ELR (cell line): ENCODE measurements around the gene MITF.
A peak's percentile ranks its signal among the peaks of the same experiment; 100 is the strongest.

Source experiments
- DNase-seq: peaks from one replicate; pipeline ENCODE4 v3.0.0-alpha.2; 2015; ENCODE audit warnings: low read depth

The MITF gene

DNA sequence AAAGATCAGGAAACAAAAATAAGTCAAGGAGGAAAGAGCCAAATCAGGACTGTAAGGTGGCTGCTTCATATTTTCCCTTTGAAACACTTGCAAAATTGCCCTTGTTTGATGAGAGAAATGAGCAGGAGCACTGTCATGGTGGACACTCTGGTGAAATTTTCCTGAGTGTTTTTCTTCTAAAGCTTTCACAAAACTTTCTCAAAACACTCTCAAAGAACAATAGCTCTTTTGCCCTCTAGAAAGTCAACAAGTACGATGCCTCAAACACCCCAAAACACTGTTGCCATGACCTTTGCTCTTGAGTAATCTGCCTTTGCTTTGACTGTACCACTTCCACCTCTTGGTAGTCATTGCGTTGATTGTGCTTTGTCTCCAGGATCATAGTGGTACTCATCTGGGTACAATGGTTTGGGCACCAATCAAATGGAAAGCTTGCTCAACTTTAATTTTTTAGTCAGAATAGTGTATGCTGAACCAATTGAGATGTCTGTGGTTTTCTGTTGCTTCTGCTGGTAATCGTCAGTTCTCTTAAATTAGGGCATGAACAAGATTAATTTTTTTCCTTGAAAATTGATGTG, 13.2 kb upstream of the MITF start:
- no peak for DNase-seq

DNA sequence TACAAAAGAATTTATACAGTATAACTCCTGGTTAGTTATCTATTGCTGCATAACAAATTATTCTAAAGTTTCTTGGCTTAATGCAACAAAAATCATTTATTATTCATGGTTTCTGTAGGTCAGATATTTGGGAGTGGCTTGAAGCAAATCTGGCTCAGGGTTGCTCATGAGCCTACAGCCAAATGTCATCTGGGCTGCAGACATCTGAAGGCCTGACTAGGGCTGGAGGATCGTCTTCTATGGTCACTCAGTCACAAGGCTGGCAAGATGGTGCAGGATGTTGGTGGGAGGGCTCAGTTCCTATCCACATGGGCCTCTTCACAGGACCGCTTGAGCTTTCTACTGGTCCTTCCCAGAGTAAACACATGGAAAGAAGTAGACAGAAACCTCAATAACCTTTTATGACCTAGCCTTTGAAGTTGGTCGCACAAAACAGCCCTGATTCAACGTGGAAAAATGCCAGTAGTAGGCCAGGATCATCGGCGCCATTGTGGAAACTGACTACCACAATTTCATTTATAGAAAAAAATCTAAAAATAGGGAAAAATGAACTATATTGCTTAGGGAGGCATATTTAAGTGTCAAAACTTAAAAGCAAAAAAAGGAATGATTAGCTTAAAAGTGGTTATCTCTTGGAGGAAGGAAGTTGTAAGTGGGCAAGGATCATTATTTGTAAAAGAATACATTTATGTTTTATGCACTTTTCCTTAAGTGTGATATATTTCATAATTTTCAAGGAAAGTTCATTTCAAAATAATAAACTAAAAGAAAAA, 9.9 kb upstream of the MITF start:
- DNase-seq: no peak

DNA sequence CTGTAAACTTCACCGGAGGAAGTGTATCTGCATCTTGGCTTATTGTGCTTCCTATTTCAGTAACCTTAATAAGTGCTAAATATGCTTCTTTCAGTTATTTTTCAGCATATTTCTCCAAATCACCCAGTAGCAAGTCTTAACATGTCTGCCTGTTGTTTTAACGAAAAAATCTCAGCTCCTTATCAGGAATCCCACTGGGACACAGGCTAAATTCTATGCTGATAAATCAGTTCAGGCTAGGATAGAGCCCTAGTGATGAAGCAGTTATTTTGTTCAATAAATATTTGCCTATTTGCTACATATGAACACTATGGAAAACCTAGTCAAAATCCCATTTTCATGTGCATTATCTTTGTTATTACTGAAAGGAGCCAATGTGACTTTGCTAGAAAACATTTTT, 8.2 kb upstream of the MITF start:
- DNase-seq: no peak

DNA sequence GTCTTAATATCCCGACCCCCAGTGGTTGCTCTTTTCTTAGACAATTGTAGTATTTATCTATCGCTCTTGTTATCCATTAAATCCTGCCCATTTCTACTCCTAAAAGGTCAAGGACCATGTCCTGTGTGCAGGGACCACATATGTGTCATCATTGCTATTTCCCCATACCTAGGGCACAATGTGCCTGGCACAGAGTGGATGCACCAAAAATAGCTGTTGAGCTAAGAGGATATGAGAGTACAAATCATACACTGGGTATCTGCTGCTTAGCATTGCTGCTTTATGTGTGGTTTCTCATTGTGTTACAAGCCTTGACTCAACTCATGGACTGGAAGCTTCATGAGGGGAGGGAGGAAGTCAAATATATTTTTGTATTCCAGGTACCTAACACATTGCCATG, 3.4 kb upstream of the MITF start:
- DNase-seq: no peak

DNA sequence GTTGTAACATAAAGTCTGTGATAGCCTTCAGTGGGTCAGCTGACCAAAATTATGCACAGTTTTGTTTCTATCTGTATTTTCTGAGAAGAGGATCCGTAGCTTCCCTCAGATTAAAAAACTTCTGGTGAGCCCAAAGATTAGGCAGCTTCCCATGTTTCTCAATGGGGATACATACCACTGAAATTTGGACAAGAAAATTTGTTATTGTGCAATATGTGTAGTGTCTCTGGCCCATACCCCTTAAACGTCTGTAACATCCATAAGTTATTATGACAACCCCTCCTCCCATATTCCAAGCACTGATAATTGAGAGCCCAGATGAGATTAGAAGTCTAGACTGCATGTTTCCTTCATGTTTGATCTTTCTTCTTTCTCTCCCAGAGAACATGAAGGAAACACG, 1.9 kb upstream of the MITF start:
- DNase-seq: no peak

DNA sequence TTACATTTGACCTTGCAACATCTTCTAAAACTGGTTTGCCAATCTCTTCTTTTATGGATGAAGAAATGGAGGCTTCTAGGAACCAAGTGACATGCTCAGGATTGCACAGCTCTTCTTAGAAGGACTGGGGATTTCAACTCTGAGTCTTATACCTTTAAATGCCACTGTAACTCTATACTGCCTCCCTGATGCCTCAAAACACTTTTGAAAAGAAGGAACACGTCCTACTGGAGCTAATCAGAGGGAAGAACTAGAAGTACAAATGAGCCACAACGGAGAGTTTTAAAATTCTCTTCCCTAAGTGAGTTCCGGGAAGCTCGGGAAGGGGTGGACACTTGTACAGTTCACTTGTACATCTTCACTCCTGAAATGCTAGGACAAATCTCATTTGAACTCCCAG, 949 bp upstream of the MITF start:
- DNase-seq: peak; percentile 26

DNA sequence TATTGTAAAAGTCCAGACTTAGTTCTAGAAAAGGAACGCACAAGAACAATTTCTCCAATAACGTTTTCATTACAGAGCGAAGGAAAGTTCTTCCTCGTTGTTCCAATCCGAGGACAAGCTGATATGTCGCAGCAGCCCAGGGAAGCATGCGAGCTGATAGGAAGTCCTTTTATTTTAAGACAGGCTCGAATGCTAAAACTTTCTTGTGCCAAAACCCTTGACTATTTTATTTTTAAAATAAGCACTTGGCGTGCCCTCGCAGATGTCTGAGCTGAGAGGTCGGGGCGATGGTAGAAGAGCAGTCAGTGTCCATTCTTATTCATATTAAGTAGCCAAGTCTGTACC, 433 bp upstream of the MITF start:
- no peak for DNase-seq

DNA sequence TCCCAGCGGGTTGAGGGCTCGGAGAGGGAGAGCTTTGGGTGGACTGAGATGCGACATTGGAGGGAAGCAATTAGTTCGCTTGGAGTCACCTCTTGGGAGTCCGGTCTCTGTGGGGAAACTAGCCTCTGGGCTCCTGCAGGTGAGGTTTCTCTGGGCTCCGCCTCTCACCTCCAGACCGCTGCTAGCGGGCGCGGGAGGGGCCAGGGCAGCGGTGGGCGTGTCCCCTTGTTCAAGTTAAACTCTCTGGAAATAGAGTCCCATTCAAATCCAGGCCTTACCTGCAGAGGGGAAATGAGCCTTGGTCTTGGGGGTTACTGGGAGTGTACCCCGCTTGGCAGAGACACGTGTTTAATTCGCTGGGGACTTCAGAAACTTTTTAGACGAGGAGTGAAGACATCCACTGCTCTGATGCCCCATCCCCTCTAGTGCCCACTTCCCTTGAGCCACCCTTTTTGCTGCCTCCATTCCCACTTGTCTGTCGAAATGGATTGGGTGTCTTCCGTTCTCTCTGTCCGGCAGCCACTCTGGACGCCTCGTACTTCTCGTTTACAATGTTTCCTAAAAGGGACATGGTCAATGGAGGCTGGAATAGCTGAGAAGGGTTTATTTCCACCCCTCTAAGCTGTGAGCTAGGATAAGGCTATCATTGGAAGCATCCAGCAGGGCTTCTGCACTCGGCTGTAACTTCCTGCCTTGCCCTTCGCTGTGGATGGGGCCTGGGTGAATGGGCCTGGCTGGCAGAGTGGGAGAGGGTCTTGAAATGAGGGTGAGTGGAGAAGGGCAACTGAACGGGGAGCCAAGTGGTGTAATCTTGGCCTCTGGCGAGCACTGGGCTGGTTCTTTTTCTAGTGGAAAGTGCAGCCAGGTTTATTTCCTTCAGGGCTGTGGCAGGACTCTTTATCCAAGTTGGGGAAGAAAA, 1.1 kb downstream of the MITF start:
- DNase-seq: peak; percentile 13

DNA sequence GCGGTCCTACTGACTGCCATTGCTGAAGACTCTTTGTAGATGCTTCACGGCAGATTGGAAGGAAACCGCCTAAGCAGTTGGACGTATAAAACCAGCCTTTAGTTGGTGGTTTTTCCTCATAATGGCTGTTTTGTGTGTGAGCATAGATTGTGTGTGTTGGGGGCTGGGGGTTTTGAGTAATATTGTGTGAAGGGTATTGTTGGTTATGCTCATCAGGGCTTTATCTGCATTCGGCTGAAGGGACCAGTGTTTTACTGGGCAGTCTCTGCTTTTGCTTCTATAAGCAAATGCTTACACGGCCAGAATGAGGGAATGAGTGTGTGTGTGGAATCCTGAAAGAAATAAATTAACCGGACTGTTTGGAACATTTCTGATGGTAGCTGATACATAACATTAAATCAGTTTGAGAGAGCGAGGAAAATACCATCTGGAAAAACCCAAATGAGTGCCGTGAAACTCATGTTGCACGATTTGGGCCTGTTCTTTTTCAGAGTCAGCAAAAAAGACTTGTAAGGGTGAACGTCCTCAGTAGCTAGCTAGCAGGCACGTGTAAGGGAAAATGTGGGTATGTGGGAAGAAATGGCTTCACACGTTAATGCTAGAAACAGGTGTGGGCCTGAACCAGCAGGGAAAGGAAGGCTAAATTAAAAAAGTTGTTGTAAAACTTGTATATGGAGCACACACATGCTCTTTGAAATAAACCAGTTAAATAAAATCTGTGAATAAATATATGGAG, 1.9 kb downstream of the MITF start:
- no peak for DNase-seq

DNA sequence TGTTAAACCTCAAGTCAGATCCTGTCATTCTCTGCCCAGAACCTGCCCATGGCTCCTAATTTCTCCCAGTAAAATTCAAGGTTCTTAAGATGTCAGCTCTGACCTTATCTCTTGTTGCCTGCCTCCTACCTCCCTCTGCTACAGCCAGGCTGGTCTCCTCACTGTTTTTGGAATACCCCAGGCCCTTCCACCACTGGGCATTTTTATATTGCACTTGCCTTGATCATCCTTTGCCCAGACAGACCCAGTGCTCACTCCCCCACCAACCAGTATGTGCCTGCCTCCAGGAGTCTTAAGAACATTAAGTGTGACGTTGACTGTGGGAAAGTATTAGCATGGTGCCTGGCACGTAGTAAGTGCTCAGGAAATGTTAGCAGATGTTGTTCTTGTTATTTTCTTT, 3.1 kb downstream of the MITF start:
- DNase-seq: no peak

DNA sequence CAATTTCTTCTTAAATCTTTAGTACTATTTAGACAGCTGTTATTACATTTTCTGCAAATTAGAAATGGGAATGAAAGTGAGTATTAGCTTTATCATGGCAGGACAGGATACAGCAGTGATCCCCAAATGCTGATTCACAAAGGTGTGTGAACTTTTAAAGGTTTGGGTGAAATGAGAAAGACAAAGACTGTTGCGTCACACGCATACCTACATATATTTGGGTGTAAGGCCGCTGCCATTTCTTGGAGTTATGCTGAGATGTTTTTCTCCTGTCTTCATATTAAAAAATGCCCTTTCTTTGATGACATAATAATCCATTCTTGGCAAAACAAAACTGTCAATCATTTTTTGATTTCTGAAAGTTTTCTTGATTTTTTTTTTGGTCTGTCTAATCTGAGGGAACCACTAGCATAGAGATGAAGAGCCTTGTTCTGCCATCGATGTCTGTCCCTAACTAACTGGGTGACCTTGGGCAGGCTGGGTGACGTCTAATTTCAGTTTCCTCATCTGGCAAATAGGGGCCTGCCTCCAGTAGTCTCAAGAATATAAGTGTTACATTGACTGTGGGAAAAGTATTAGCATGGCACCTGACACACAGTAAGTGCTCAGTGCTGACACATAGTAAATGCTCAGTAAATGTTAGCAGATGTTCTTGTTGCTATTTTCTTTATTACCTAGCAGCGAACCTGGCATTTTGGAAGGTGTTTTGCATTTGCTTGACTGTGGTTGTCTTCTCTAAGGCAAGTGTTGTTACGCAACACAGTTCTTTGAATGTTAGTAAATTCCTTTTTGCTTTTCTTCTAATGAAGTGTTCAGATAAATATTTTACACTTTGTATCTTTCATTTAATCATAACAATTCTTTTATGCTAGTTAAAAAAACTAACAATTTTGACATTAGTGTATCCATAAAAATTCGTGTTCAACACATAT, 5.0 kb downstream of the MITF start:
- DNase-seq: no peak

DNA sequence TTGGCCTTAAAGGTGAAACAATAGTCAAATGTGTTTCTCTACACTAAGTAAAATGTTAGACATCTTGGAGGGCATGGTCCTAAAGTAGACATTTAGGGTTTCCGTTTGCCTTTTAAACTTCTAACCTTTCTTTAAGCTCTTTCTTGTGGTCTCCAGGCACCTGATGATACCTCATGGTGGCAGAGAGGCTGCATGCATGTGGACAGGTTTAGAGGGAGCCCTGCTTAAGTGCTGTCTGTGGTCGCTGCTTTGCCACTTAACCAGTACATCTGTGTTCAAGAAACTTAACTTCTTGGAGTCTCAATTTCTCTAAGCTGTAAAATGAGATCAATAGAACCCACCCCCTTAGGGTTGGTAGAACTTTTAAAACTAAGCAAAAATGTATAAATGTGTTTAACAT, 6.2 kb downstream of the MITF start:
- no peak for DNase-seq

DNA sequence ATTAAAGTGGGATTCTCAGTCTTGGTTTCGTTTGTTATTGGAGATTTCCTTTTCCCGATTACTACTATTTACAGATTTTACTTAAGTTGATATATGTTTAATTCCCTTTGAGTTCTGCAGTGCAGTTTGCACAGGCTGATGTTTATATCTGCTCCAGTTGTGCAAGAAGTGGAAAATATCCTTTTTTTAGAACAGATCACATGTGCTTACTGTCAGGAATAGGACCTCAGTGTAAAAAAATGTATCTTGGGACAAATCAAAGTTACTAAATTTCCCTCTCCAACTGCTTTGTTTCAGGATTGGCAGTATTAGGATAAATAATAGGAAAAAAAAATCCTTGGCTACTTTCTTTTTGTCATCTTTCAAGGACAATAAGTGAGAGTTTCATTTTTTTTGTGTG, 6.9 kb downstream of the MITF start:
- DNase-seq: no peak

DNA sequence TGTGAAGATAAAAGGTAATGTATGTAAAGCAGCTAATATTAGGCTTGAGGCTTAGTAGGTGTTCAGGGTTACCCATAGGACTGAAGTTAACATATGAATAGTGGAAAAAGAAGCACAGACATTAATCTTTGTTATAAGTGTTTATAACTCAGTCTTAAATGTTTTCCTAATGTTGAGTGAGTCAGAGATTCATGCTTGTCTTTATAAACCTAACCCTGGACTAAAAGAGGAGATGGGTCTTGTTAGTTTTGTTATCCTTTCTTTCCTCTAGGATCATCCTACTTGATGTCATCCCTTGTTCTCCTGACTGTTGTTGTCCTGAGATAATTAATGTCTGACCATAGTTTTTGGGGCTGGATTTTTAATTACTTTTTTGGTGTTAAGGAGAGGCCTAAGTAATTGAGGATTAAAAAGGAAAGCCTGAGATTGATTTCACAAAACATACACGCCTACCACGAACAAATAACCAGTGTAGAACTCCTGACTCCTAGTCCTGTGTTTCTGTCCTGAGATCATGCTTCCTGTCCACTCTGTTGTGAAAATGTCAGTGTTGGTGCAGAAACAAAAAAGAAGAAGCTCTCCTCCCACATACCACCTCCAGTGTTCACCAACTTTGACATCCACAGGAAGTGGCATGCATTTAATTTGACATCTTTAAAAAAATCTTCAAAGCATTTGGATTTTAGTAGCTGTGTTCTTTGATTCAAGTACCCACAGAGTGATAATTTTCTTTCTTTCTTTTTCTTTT, 8.4 kb downstream of the MITF start:
- DNase-seq: peak; percentile 11

DNA sequence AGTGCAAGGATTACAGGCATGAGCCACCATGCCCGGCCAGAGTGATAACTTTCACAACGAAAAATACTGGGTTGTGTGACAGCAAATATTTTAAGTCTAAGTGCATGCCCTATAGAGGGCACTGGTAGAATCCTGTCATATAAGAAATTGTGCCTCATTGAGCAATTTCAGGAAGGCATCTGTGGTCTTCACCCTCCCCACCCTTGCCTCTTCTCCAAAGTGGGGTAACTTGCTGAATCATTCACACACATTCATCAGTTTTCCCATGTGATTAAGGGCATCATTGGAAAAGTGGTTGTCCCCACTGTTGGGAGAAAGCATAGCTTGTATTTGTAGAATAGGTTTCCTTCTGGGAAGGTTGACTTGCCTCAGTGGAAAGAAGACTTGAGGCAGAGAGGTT, 9.2 kb downstream of the MITF start:
- DNase-seq: peak; percentile 8

DNA sequence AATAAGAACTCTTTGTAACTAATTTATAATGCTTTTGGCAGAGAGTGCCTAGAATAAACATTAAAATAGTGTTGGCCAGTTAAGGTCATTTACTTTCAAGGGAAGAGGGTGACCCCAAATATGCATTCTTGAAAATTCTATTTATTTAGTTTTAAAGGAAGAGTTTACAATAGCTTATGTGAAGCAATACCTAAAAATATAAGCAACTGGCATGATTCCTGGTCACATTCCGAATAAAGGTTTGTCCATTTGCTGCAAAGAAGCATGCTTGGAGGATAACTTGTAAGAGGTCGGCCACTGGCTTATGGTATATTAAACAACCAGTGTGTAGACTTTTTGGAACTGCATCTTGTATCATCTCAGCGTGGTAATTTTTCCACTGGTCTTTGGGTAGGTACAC, 10.2 kb downstream of the MITF start:
- DNase-seq: no peak

DNA sequence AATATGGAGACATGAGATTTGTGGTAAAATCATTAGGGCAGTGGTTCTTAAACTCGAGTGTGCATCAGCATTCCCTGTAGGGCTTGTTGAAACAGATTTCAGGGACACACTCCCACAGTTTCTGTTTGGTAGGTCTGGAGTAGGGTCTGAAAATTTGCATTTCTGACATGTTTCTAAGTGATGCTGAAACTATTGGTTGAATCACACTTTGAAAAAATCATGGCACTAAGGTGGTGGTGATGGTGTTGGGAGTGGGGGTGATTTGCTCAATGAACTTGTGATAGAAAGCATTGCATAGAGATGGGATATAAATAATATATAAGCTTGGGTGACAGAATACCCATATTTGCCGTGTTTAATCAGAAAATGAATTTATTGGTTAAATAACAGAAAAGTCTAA, 11.3 kb downstream of the MITF start:
- no peak for DNase-seq

DNA sequence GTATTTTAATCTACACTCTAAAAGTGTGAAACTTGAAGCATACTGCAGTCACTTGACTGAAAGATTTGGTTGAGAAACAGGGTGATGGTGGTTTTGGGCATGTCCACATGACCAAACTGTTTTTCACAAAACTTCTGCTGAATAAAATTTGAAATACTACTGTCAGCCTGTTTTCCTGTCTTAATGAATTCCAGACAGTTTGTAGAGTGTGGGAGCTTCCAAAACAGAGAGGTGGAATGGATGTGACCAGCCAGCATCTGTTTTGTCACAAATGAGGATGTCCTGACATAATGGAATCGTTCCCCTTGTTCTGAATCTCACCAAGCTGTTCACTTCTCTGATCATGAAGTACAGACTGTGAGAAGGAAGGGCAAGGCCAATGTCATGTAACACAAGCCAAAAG, 11.8 kb downstream of the MITF start:
- DNase-seq: no peak

DNA sequence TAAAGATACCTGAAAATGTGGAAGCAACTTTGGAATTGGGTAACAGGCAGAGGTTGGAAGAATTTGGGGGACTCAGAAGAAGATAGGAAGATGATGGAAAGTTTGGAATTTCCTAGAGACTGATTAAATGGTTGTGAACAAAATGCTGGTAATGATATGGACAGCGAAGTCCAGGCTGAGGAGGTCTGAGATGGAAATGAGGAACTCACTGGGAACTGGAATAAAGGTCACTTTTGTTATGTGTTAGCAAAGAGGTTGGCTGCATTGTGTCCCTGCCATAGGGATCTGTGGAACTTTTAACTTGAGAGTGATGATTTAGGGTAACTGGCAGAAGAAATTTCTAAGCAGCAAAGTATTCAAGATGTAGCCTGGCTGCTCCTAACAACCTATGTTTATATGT, 13.0 kb downstream of the MITF start:
- no peak for DNase-seq

DNA sequence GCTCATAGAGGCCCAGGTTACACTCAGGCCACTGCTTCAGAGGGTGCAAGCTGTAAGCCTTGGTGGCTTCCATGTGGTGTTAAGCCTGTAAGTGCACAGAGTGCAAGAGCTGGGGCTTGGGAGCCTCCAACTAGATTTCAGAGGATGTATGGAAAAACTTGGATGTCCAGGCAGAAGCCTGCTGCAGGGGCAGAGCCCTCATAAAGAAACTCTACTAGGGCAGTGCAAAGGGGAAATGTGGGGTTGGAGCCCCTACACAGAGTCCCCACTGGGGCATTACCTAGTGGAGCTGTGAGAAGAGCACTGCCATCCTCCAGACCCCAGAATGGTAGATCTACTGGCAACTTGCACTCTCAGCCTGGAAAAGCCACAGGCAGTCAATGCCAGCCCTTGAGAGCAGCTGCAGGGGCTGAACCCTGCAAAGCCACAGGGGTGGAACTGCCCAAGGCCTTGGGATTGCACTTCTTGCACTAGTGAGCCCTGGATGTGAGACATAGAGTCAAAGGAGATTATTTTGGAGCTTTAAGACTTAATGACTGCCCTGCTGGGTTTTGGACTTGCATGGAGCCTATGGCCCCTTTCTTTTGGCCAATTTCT, 14.0 kb downstream of the MITF start:
- DNase-seq: no peak
